K562 treated with DMSO at 1 percent for 48 hours (cell line): ENCODE measurements around the gene GCN1. TPM values are rescaled to one million over a fixed set of nuclear protein-coding genes. Genes with fewer than 3 reads are reported as not detected.

Source experiments
- total RNA-seq: library from RNA; unstranded; fragments of 300-600 nt; gene quantifications from 2 replicates; pipeline ENCODE4 v1.2.3, GENCODE V29; 2022; ENCODE audit warnings: low replicate concordance; ENCODE audit errors: extremely low read depth

The GCN1 gene, protein sequence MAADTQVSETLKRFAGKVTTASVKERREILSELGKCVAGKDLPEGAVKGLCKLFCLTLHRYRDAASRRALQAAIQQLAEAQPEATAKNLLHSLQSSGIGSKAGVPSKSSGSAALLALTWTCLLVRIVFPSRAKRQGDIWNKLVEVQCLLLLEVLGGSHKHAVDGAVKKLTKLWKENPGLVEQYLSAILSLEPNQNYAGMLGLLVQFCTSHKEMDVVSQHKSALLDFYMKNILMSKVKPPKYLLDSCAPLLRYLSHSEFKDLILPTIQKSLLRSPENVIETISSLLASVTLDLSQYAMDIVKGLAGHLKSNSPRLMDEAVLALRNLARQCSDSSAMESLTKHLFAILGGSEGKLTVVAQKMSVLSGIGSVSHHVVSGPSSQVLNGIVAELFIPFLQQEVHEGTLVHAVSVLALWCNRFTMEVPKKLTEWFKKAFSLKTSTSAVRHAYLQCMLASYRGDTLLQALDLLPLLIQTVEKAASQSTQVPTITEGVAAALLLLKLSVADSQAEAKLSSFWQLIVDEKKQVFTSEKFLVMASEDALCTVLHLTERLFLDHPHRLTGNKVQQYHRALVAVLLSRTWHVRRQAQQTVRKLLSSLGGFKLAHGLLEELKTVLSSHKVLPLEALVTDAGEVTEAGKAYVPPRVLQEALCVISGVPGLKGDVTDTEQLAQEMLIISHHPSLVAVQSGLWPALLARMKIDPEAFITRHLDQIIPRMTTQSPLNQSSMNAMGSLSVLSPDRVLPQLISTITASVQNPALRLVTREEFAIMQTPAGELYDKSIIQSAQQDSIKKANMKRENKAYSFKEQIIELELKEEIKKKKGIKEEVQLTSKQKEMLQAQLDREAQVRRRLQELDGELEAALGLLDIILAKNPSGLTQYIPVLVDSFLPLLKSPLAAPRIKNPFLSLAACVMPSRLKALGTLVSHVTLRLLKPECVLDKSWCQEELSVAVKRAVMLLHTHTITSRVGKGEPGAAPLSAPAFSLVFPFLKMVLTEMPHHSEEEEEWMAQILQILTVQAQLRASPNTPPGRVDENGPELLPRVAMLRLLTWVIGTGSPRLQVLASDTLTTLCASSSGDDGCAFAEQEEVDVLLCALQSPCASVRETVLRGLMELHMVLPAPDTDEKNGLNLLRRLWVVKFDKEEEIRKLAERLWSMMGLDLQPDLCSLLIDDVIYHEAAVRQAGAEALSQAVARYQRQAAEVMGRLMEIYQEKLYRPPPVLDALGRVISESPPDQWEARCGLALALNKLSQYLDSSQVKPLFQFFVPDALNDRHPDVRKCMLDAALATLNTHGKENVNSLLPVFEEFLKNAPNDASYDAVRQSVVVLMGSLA (N-terminal part only)
- total RNA-seq: not detected in 2 replicates

DNA sequence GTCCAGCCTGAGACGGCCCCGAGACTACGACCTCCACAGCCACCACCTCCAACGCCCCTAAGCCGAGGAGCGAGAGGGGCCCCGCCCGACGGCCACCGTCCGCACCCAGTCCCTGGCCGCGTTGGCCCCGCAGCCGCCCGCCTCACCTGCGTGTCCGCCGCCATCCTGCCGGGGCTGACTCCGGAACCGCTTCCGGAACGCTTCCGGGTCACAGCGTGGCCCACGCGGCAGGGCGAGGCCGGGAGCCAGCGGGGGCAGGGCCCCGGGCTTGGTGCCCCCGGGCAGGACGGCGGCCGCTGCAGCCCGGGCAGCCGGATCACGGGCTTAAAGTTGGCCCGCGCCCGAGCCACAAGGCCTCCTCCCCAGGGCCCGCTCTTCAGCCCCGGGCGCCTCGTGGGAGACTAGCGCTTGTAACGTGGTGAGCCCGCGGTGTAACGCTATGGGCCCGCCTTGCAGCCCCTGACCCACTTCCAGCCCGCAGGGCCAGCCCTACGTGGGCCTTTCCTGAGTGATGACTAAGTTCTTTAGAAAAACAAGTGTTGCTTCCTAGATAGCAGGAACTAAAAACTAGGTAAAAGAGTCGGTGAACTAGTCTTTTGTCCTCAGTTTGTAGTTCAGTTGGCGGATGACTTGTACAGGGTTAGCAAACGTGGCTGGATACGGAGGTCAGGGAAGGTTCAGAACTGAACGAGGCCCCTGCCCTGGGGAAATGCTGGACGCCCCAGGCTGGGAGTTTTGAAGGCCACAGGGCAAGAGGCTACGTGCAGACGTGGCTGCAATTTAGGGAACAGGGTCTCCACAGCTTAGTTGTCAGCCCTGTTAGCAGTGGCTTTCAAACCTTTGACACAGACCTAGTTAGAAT is at the start of gene GCN1:
Gene GCN1 (minus strand): TSS at position 182 of the 862 bp plus-strand sequence. CDS start 18 bp downstream, at position 164.

GRCh38 chr12:120116441-120116791 is 78.1 kb downstream of the GCN1 start, which contains the start of gene RAB35:
TSS of gene RAB35 (minus strand) at chr12:120116753. CDS start at chr12:120116650, 103 bp downstream.

Other genes starting within 250 kb of the GCN1 start
- not detected in 2 replicates for gene BICDL1, start 205.5 kb downstream of the GCN1 start, total RNA-seq
- not detected in 2 replicates for gene RAB35, start 78.0 kb downstream of the GCN1 start, total RNA-seq
- gene RPLP0, start 6.4 kb upstream of the GCN1 start, total RNA-seq: 3,796 and 8,949 TPM in 2 replicates
- gene PXN, start 71.0 kb upstream of the GCN1 start, total RNA-seq: not detected in 2 replicates
- gene RNU4-2, start 97.2 kb upstream of the GCN1 start, total RNA-seq: not detected in 2 replicates
- gene RNU4-1, start 98.5 kb upstream of the GCN1 start, total RNA-seq: not detected in 2 replicates
- gene SIRT4, start 107.6 kb upstream of the GCN1 start, total RNA-seq: not detected in 2 replicates
- gene PLA2G1B, start 133.1 kb upstream of the GCN1 start, total RNA-seq: not detected in 2 replicates
- gene MSI1, start 174.4 kb upstream of the GCN1 start, total RNA-seq: not detected in 2 replicates
- not detected in 2 replicates for gene COX6A1, start 243.4 kb upstream of the GCN1 start, total RNA-seq